Measurements from ENCODE around the gene TACSTD2. TPM values are rescaled to one million over a fixed set of nuclear protein-coding genes. Genes with fewer than 3 reads are reported as not detected.
A peak's percentile ranks its signal among the peaks of the same experiment; 100 is the strongest.

TACSTD2 gene
- total RNA-seq, 1 experiment from 2014 or later, result 31.9 TPM

GRCh38 chr1:58576325-58576726 lies 726 bp downstream of the TACSTD2 start:
- DNase-seq, result peak; percentile 41 to 51
- Histone ChIP-seq H3K4me1 (peaks cover 7% of the 10 kb centered on the region; the same call in 1 of the 2 replicates), H3K27me3 (replicated peaks; ENCODE audit: control insufficient read depth, insufficient read depth, low read length) (no peaks in the 10 kb centered on the region), H3K36me3 (ENCODE audit: control insufficient read depth, insufficient read depth, low read length) (no peaks in the 10 kb centered on the region), H3K9me3 (no peaks in the 10 kb centered on the region), H3K4me3 (ENCODE audit: low read depth, low read length) (peak overlapping the region; percentile 66)
- H3K27ac Mint-ChIP-seq (ENCODE audit: unreplicated experiment), result peak overlapping the region; percentile 63
- POLR2A ChIA-PET, result interaction anchor here (0.7 kb wide), 1 partner anchor 44 kb away, joined by 4 read pairs; no protein-coding TSS in a partner anchor
- intact Hi-C loops (cut with micrococcal nuclease; ENCODE audit: unreplicated experiment), result loop anchor here (1.0 to 2.0 kb wide), 2 partner anchors 30 to 76 kb away; partner anchors contain the start of gene OMA1
- H3K36me3 Mint-ChIP-seq (ENCODE audit: insufficient read depth, unreplicated experiment), result peaks cover 27% of the 10 kb centered on the region
- no peak for TF ChIP-seq CTCF (IDR thresholded peaks at IDR 0.05; ENCODE audit: insufficient read depth in 1 of 2, low read depth in 1 of 2, low read length in 1 of 2, severe bottlenecking in 1 of 2, unreplicated experiment in 1 of 2)
- CTCF ChIA-PET, result interaction anchor here (1.1 kb wide), 1 partner anchor 76 kb away, joined by 3 read pairs; no protein-coding TSS in a partner anchor
- no TSS peak for BruUV-seq (replicated peaks)
- H3K4me3 Mint-ChIP-seq (ENCODE audit: unreplicated experiment), result peak overlapping the region; percentile 85
- no peaks in the 10 kb centered on the region for H3K4me1 Mint-ChIP-seq (ENCODE audit: low read depth, unreplicated experiment)
- no peaks in the 10 kb centered on the region for H3K27me3 Mint-ChIP-seq (ENCODE audit: insufficient read depth, unreplicated experiment)
- no peaks in the 10 kb centered on the region for H3K9me3 Mint-ChIP-seq (ENCODE audit: unreplicated experiment)

GRCh38 chr1:58575551-58576324 lies 1.3 kb downstream of the TACSTD2 start:
- Mint-ChIP-seq H3K36me3 (ENCODE audit: insufficient read depth, unreplicated experiment) (peaks cover 27% of the 10 kb centered on the region), H3K4me1 (ENCODE audit: low read depth, unreplicated experiment) (no peaks in the 10 kb centered on the region), H3K9me3 (ENCODE audit: unreplicated experiment) (no peaks in the 10 kb centered on the region), H3K27ac (ENCODE audit: unreplicated experiment) (peak overlapping the region; percentile 63), H3K4me3 (ENCODE audit: unreplicated experiment) (peak overlapping the region; percentile 85), H3K27me3 (ENCODE audit: insufficient read depth, unreplicated experiment) (no peaks in the 10 kb centered on the region)
- intact Hi-C loops (cut with micrococcal nuclease; ENCODE audit: unreplicated experiment), result loop anchor here (1.0 to 2.0 kb wide), 2 partner anchors 29 to 77 kb away; partner anchors contain the start of gene OMA1
- no peaks in the 10 kb centered on the region for H3K9me3 ChIP-seq
- no peaks in the 10 kb centered on the region for H3K27me3 ChIP-seq (replicated peaks; ENCODE audit: control insufficient read depth, insufficient read depth, low read length)
- no peaks in the 10 kb centered on the region for H3K36me3 ChIP-seq (ENCODE audit: control insufficient read depth, insufficient read depth, low read length)
- ChIA-PET POLR2A (interaction anchor here (0.5 to 0.7 kb wide), 2 partner anchors 13 to 45 kb away, joined by 3 to 4 read pairs; no protein-coding TSS in a partner anchor), CTCF (interaction anchor here (1.1 kb wide), 1 partner anchor 77 kb away, joined by 3 read pairs; no protein-coding TSS in a partner anchor)
- H3K4me1 ChIP-seq, result peaks cover 7% of the 10 kb centered on the region; the same call in 1 of the 2 replicates
- no peak for TF ChIP-seq CTCF (IDR thresholded peaks at IDR 0.05; ENCODE audit: insufficient read depth in 1 of 2, low read depth in 1 of 2, low read length in 1 of 2, severe bottlenecking in 1 of 2, unreplicated experiment in 1 of 2)
- no peak for DNase-seq
- H3K4me3 ChIP-seq (ENCODE audit: low read depth, low read length), result peak overlapping the region; percentile 66
- TSS peak; percentile 87 for BruUV-seq (replicated peaks)

- Mint-ChIP-seq H3K36me3 (ENCODE audit: insufficient read depth, unreplicated experiment) (peaks cover 27% of the 10 kb centered on the region), H3K27me3 (ENCODE audit: insufficient read depth, unreplicated experiment) (no peaks in the 10 kb centered on the region), H3K9me3 (ENCODE audit: unreplicated experiment) (no peaks in the 10 kb centered on the region), H3K4me1 (ENCODE audit: low read depth, unreplicated experiment) (peaks cover 7% of the 10 kb centered on the region), H3K4me3 (ENCODE audit: unreplicated experiment) (peak overlapping the region; percentile 85), H3K27ac (ENCODE audit: unreplicated experiment) (no peak overlapping the region)
- DNase-seq, result no peak
- ChIA-PET POLR2A (interaction anchor here (0.5 kb wide), 1 partner anchor 14 kb away, joined by 3 read pairs; no protein-coding TSS in a partner anchor), CTCF (no interaction called here)
- Histone ChIP-seq H3K4me3 (ENCODE audit: low read depth, low read length) (no peak overlapping the region), H3K36me3 (ENCODE audit: control insufficient read depth, insufficient read depth, low read length) (no peaks in the 10 kb centered on the region), H3K4me1 (peaks cover 7% of the 10 kb centered on the region; the same call in 1 of the 2 replicates), H3K27me3 (replicated peaks; ENCODE audit: control insufficient read depth, insufficient read depth, low read length) (no peaks in the 10 kb centered on the region), H3K9me3 (no peaks in the 10 kb centered on the region)
- intact Hi-C loops (cut with micrococcal nuclease; ENCODE audit: unreplicated experiment), result no loop called here
- BruUV-seq (replicated peaks), result no TSS peak
- no peak for TF ChIP-seq CTCF (IDR thresholded peaks at IDR 0.05; ENCODE audit: insufficient read depth in 1 of 2, low read depth in 1 of 2, low read length in 1 of 2, severe bottlenecking in 1 of 2, unreplicated experiment in 1 of 2)
These were observed 2.2 kb downstream of the TACSTD2 start for GRCh38 chr1:58574816-58575215.

Data from Caco-2 (cell line).